Osteoblast (primary cell): Measurements from ENCODE around the gene HTR1D. TPM values are rescaled to one million over a fixed set of nuclear protein-coding genes. Genes with fewer than 3 reads are reported as not detected.
A peak's percentile ranks its signal among the peaks of the same experiment; 100 is the strongest.

Source experiments
- DNase-seq: peaks from one replicate; pipeline ENCODE4 v3.0.0; 2011; ENCODE audit warnings: low spot score, mixed read lengths; ENCODE audit not compliant: insufficient read length; ENCODE audit errors: missing footprints
- H2AFZ ChIP-seq: 2 replicates; pipeline ENCODE4 v1.6.0; 2011; ENCODE audit warnings: mild to moderate bottlenecking, low read length
- H3K27ac ChIP-seq: 2 replicates; pipeline ENCODE4 v1.5.1; 2011; ENCODE audit warnings: mild to moderate bottlenecking, low read depth, low read length, moderate library complexity
- H3K27me3 ChIP-seq: 2 replicates; pipeline ENCODE4 v1.6.0; 2012; ENCODE audit warnings: mild to moderate bottlenecking, control low read depth, inconsistent platforms, low read length, moderate library complexity; ENCODE audit not compliant: insufficient read depth
- H3K36me3 ChIP-seq: 2 replicates; pipeline ENCODE4 v1.5.1; 2011; ENCODE audit warnings: mild to moderate bottlenecking, low read length, control low read depth, moderate library complexity; ENCODE audit not compliant: insufficient read depth
- H3K4me1 ChIP-seq: 2 replicates; pipeline ENCODE4 v1.5.1; 2011; ENCODE audit warnings: mild to moderate bottlenecking, low read length, control low read depth, moderate library complexity; ENCODE audit not compliant: insufficient read depth
- H3K4me2 ChIP-seq: 2 replicates; pipeline ENCODE4 v1.6.0; 2011; ENCODE audit warnings: mild to moderate bottlenecking, low read length; ENCODE audit not compliant: insufficient read depth
- H3K4me3 ChIP-seq: fragments of 200-600 bp; sonication (generic); 3 replicates; pipeline ENCODE4 v1.5.1; 2012; ENCODE audit warnings: mild to moderate bottlenecking, low read length, inconsistent platforms; ENCODE audit not compliant: insufficient read depth
- H3K79me2 ChIP-seq: 2 replicates; pipeline ENCODE4 v1.6.0; 2012; ENCODE audit warnings: mild to moderate bottlenecking, low read length, control low read depth, inconsistent platforms; ENCODE audit not compliant: insufficient read depth
- H3K9me3 ChIP-seq: 2 replicates; pipeline ENCODE4 v1.5.1; 2011; ENCODE audit warnings: low read depth, low read length, control low read depth
- H4K20me1 ChIP-seq: 2 replicates; pipeline ENCODE4 v1.6.0; 2012; ENCODE audit warnings: mild to moderate bottlenecking, low read length, control low read depth; ENCODE audit not compliant: insufficient read depth
- CTCF ChIP-seq: IDR thresholded peaks from 2 replicates; pipeline ENCODE4 v1.5.1; 2011; ENCODE audit warnings: mild to moderate bottlenecking, low read depth, low read length, moderate library complexity; ENCODE audit errors: extremely low read depth
- total RNA-seq: library from RNA; depleted of rRNA; stranded (reverse); fragments of >200 nt; gene quantifications from 2 replicates; pipeline ENCODE4 v1.2.3, GENCODE V29; 2012

HTR1D gene
- total RNA-seq, 1 donor: under 0.01 TPM

DNA sequence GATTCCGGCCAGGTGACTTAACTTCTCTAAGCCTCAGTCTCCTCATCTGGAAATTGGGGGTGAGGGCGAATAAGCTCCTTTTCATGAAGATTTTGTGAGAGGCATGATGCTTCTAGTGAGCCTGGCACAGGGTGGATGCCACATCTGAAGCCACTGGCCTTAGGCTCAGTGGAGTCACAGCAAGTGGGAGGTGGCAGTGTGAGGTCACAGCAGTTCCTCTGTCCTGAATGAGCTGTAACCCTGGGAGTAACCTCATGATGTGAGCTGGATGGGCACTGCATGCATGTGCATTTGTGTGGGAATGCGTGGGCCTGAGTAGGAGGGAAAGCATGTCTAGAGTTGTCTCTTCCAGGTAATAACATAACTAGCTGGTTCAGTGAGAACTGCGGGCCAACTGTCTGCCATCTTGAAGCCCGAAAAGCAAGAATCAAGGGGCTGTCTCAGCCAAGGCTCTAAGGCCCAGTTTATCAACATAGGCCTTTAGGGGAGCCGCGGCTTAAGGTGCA, 27.0 kb upstream of the HTR1D start:
- H4K20me1 ChIP-seq: no peaks in the 10 kb centered on the region
- no peak overlapping the region for H3K4me2 ChIP-seq
- no peak for TF ChIP-seq CTCF
- no peaks in the 10 kb centered on the region for H3K9me3 ChIP-seq
- no peaks in the 10 kb centered on the region for H3K36me3 ChIP-seq
- H2AFZ ChIP-seq: no peak overlapping the region
- no peaks in the 10 kb centered on the region for H3K4me1 ChIP-seq
- H3K27me3 ChIP-seq: no peaks in the 10 kb centered on the region
- H3K27ac ChIP-seq: no peak overlapping the region
- peak; percentile 23 for DNase-seq
- no peak overlapping the region for H3K4me3 ChIP-seq
- no peaks in the 10 kb centered on the region for H3K79me2 ChIP-seq

DNA sequence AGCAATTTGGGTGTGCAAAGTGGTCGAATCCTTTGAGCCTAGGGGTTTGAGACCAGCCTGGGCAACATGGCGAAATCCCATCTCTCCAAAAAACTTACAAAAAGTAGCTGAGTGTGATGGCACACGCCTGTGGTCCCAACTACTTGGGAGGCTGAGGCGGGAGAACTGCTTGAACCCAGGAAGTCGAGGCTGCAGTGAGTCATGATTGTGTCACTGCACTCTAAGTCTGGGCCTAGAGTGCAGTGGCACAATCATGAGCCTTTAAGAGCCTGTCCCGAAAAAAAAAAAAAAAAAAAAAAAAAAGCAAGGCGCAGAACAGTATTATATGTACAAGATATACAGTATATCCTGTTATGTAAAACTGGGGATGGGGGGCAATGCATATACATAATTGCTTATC, 25.1 kb upstream of the HTR1D start:
- Histone ChIP-seq H3K4me1 (no peaks in the 10 kb centered on the region), H3K27me3 (no peaks in the 10 kb centered on the region), H3K36me3 (no peaks in the 10 kb centered on the region), H4K20me1 (no peaks in the 10 kb centered on the region), H2AFZ (no peak overlapping the region), H3K4me2 (no peak overlapping the region), H3K9me3 (no peaks in the 10 kb centered on the region), H3K27ac (no peak overlapping the region), H3K4me3 (no peak overlapping the region), H3K79me2 (no peaks in the 10 kb centered on the region)
- no peak for TF ChIP-seq CTCF
- no peak for DNase-seq

- no peak for DNase-seq
- Histone ChIP-seq H3K4me3 (no peak overlapping the region), H2AFZ (no peak overlapping the region), H3K79me2 (no peaks in the 10 kb centered on the region), H3K27me3 (no peaks in the 10 kb centered on the region), H3K4me1 (no peaks in the 10 kb centered on the region), H4K20me1 (no peaks in the 10 kb centered on the region), H3K9me3 (no peaks in the 10 kb centered on the region), H3K4me2 (no peak overlapping the region), H3K27ac (no peak overlapping the region), H3K36me3 (no peaks in the 10 kb centered on the region)
- TF ChIP-seq CTCF: no peak
Measured at GRCh38 chr1:23239638-23240295, 22.5 kb upstream of the HTR1D start.

- Histone ChIP-seq H3K4me3 (no peak overlapping the region), H3K27ac (no peak overlapping the region), H3K36me3 (no peaks in the 10 kb centered on the region), H3K79me2 (no peaks in the 10 kb centered on the region), H4K20me1 (no peaks in the 10 kb centered on the region), H3K9me3 (no peaks in the 10 kb centered on the region), H3K4me2 (no peak overlapping the region), H3K4me1 (no peaks in the 10 kb centered on the region), H2AFZ (no peak overlapping the region), H3K27me3 (no peaks in the 10 kb centered on the region)
- TF ChIP-seq CTCF: no peak
- DNase-seq: no peak
Measured at GRCh38 chr1:23238565-23238964, 21.3 kb upstream of the HTR1D start.
